Spleen (tissue), 7 donors: ENCODE results near the gene FEZ2.

Source experiments
- CTCF ChIP-seq, 11 experiments: fragments of 200-600 bp in 7 of 11; fragments of 450-650 bp in 4 of 11; sonication (generic) in 4 of 11; IDR thresholded peaks in 8 of 11; conservative IDR thresholded peaks in 3 of 11; 1 replicate in 7 of 11; 2 replicates in 4 of 11; pipeline versions ENCODE4 v1.4.0 to v1.8.0; 2016 to 2021; ENCODE audit warnings: antibody characterized with exemption in 11 of 11, inconsistent platforms in 4 of 11, mild to moderate bottlenecking in 1 of 11
- POLR2A ChIP-seq, 3 donors: fragments of 450-650 bp; IDR thresholded peaks; one replicate each; pipeline ENCODE4 v1.5.1; 2017; ENCODE audit warnings: antibody characterized with exemption in 3 of 3, mild to moderate bottlenecking in 1 of 3
- donor health status: DM: no; HTN: no; CAD: no; lungs with moderate emphysema.
- donor health status: DM: no; HTN: no; CAD: no.
- donor health status: DM: no; HTN: no; CAD: no.

DNA sequence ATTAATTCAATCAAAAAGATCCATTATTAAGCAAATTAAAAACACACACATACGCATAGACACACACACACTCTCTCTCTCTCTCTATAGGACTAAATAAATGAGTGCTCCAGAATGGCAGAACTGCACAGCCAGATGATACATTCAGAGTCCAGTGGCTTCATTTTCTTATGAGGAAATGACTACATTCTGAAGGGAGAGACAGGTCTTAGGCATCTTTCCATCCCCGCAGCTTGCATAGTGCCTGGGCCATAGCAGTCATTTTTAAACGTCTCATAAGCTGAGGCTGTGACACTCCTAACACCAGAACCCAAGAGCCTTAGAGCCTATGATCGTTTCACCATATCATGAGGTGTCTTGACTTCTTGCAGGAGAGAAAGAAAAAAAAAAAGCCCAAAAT, 31.1 kb downstream of the FEZ2 start:
- TF ChIP-seq CTCF (IDR thresholded peaks at IDR 0.05 in 8 of 11, conservative IDR thresholded peaks at IDR 0.05 in 3 of 11) = no peak
- TF ChIP-seq POLR2A (IDR thresholded peaks at IDR 0.05) = no peak
